Measurements from ENCODE around the gene PLXND1.
"Not testable (repeated sequence)": the region's sequence is repeated elsewhere in the genome, so short reads cannot be mapped to it uniquely, and the experiment has no call there.

Gene PLXND1

DNA sequence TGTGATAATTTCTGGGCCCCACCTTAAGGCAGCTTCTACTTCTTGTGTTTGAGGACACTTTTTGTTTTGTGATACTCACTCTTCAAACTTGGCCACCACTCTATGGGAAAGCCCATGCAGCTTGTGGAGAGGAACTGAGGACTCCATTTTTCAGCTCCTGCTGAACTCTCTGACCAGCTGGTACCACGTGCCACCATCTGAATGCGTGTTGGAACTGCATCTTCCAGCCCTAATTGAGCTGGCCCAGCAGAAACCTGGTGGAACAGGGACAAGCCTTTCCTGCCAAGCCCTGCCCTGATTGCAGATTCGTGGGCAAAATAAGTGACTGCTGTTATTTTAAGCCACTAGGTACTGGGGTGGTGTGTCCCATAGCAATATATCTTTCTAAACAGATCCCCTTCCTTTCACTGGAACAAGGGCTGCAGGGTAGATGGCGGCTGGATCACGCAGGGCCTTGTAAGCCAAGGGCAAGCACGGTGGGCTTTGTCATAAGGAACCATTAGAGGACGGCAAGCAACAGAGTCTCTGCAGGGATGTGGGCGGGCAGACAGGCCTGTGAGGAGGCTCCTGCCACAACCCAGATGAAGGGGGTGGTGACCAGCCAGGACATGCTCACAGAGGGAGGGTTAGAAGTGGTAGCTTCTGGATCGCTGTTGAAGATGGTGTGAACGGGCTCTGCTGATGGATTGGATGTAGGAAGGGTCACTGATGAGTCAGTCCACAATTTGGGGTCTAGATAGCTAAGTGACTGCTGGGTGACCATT lies 54.0 kb downstream of the PLXND1 start:
- H3K9me3 ChIP-seq (ENCODE audit: control insufficient read depth, low read length), result no peaks in the 10 kb centered on the region
- H3K36me3 ChIP-seq (ENCODE audit: control insufficient read depth, insufficient read depth, low read length), result no peaks in the 10 kb centered on the region
- H3K27me3 ChIP-seq (ENCODE audit: control insufficient read depth, insufficient read depth, low read length, poor library complexity, severe bottlenecking), result no peaks in the 10 kb centered on the region
- H3K27ac ChIP-seq (ENCODE audit: insufficient read depth, low read depth, low read length, poor library complexity, severe bottlenecking), result no peak overlapping the region
- no peak overlapping the region for H3K4me3 ChIP-seq (ENCODE audit: insufficient read depth, low read depth, low read length)
- 75 to 78% methylated on average over 10 of the region's 10 CpGs for WGBS, 2 experiments
- peaks cover 27% of the 10 kb centered on the region for H3K4me1 ChIP-seq (ENCODE audit: control insufficient read depth, insufficient read depth, low read length)

DNA sequence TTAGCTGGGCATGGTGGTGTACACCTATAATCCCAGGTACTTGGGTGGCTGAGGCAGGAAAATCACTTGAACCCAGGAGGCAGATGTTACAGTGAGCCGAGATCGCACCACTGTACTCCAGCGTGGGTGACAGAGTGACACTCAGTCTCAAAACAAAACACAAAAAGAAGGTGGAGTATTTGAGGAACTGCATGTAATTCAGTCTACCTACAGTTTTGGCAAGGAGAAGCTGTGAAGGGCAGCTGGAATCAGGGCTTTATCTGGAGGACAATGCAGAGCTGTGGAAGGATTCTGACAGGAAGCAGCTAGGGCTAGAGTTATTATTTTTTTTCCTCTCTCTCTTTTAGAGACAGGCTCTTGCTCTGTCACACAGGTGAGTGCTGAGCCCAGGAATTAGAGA lies 56.7 kb downstream of the PLXND1 start:
- Histone ChIP-seq H3K4me1 (ENCODE audit: control insufficient read depth, insufficient read depth, low read length) (peaks cover 16% of the 10 kb centered on the region), H3K27me3 (ENCODE audit: control insufficient read depth, insufficient read depth, low read length, poor library complexity, severe bottlenecking) (no peaks in the 10 kb centered on the region), H3K27ac (ENCODE audit: insufficient read depth, low read depth, low read length, poor library complexity, severe bottlenecking) (no peak overlapping the region), H3K36me3 (ENCODE audit: control insufficient read depth, insufficient read depth, low read length) (no peaks in the 10 kb centered on the region), H3K9me3 (ENCODE audit: control insufficient read depth, low read length) (no peaks in the 10 kb centered on the region), H3K4me3 (ENCODE audit: insufficient read depth, low read depth, low read length) (no peak overlapping the region)
- WGBS, 2 experiments, result 91 to 92% methylated on average over 3 of the region's 3 CpGs

DNA sequence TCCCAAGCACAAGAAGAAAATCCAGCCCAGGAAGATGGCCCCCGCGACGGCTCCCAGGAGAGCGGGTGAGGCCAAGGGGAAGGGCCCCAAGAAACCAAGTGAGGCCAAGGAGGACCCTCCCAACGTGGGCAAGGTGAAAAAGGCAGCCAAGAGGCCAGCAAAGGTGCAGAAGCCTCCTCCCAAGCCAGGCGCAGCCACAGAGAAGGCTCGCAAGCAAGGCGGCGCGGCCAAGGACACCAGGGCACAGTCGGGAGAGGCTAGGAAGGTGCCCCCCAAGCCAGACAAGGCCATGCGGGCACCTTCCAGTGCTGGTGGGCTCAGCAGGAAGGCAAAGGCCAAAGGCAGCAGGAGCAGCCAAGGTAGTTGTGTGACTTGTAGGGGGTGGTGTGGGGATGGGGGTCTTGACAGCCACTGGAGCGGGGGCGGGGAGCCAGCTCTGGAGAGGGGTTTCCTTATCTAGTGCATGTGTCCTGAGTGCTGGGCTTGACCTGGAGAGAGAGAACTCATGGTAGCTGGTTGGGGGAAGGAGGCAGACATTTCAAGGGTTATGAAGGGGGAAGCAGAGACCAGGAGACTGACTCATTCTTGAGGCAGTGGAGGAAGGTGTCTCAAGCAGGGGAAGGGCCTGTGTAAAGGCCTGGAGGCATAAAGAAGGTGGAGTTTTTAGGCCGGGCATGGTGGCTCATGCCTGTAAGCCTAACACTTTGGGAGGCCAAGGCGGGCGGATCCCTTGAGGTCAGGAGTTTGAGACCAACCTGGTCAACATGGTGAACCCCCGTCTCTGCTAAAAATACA lies 57.3 kb downstream of the PLXND1 start:
- no peak overlapping the region for H3K27ac ChIP-seq (ENCODE audit: insufficient read depth, low read depth, low read length, poor library complexity, severe bottlenecking)
- H3K9me3 ChIP-seq (ENCODE audit: control insufficient read depth, low read length), result no peaks in the 10 kb centered on the region
- H3K4me3 ChIP-seq (ENCODE audit: insufficient read depth, low read depth, low read length), result no peak overlapping the region
- 92% methylated on average over 18 of the region's 18 CpGs for WGBS, 2 experiments
- H3K27me3 ChIP-seq (ENCODE audit: control insufficient read depth, insufficient read depth, low read length, poor library complexity, severe bottlenecking), result no peaks in the 10 kb centered on the region
- no peaks in the 10 kb centered on the region for H3K36me3 ChIP-seq (ENCODE audit: control insufficient read depth, insufficient read depth, low read length)
- peaks cover 10% of the 10 kb centered on the region for H3K4me1 ChIP-seq (ENCODE audit: control insufficient read depth, insufficient read depth, low read length)

DNA sequence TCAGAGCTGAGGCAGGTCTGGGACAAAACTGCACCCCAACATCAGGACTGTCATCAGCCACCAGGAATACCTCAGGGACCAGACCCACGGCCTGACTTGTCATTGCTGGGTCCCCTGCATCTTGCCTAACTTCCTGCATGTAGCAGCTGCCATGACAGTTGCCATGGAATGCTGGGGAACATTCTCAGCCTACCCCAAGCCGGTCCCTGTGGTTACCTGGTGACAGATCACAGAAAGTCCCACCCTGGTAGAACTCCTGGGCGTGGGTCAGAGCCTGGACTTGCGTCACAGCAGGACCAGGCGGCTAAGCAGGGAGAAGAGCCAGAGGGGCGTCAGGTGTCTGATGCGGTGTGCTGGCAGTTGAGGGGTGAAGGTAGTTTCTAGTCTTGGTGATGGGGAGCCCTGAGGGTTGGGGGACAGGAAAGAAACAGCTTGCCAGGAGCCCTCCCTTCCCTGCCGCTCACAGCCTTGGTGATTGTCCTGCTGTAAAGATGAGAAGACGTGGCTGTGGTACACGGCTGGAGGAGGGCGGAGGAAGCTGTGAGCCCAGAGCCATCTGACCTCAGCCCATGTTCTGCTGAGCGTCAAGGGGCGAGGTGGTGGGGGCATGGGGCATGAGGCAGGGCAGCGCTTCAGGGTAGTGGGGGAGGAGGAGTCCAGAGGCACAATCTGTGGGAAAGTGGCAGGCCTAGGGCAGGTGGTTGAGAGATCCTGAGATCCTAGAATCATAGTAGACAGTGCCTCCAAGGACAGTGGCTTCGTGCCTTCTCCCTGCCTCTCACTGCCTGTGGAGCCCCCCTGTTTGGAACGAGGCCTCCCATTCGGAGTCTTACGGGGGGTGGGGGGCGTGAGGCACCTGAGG lies 58.1 kb downstream of the PLXND1 start:
- H3K27ac ChIP-seq (ENCODE audit: insufficient read depth, low read depth, low read length, poor library complexity, severe bottlenecking), result no peak overlapping the region
- no peak overlapping the region for H3K4me3 ChIP-seq (ENCODE audit: insufficient read depth, low read depth, low read length)
- H3K9me3 ChIP-seq (ENCODE audit: control insufficient read depth, low read length), result no peaks in the 10 kb centered on the region
- 92% methylated on average over 19 of the region's 19 CpGs for WGBS, 2 experiments
- no peaks in the 10 kb centered on the region for H3K27me3 ChIP-seq (ENCODE audit: control insufficient read depth, insufficient read depth, low read length, poor library complexity, severe bottlenecking)
- no peaks in the 10 kb centered on the region for H3K36me3 ChIP-seq (ENCODE audit: control insufficient read depth, insufficient read depth, low read length)
- peaks cover 9% of the 10 kb centered on the region for H3K4me1 ChIP-seq (ENCODE audit: control insufficient read depth, insufficient read depth, low read length)

DNA sequence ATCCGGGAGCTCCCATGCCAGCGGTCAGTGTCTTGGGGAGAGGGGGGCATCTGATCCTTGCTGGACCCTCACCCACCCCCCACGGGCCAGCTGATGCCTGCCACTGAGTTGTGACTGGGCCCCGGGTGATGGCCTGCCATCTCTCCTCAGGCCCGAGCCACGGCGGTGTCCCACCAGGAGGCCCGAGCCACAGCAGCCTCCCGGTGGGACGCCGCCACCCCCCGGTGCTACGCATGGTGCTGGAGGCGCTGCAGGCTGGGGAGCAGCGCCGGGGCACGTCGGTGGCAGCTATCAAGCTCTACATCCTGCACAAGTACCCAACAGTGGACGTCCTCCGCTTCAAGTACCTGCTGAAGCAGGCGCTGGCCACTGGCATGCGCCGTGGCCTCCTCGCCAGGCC lies 59.2 kb downstream of the PLXND1 start:
- no peak overlapping the region for H3K4me3 ChIP-seq (ENCODE audit: insufficient read depth, low read depth, low read length)
- 93 to 95% methylated on average over 24 of the region's 24 CpGs for WGBS, 2 experiments
- H3K27ac ChIP-seq (ENCODE audit: insufficient read depth, low read depth, low read length, poor library complexity, severe bottlenecking), result no peak overlapping the region
- no peaks in the 10 kb centered on the region for H3K36me3 ChIP-seq (ENCODE audit: control insufficient read depth, insufficient read depth, low read length)
- H3K27me3 ChIP-seq (ENCODE audit: control insufficient read depth, insufficient read depth, low read length, poor library complexity, severe bottlenecking), result no peaks in the 10 kb centered on the region
- no peaks in the 10 kb centered on the region for H3K9me3 ChIP-seq (ENCODE audit: control insufficient read depth, low read length)
- no peaks in the 10 kb centered on the region for H3K4me1 ChIP-seq (ENCODE audit: control insufficient read depth, insufficient read depth, low read length)

DNA sequence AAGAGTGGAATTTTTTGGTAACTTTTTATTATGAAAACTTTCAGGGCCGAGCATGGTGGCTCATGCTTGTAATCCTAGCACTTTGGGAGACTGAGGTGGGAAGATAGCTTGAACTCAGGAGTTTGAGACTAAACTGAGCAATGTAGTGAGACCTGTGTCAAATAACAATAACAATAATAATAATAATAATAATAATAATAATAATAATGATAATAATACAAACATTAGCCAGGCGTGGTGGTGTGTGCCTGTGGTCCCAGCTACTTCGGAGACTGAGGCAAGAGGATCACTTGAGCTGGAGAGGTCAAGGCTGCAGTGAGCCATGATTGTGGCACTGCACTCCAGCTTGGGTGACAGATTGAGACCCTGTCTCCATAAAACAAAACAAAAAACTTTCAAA lies 60.5 kb downstream of the PLXND1 start:
- WGBS, 2 experiments, result 94% methylated on average over 3 of the region's 3 CpGs
- not testable (repeated sequence) for H3K4me1 ChIP-seq (ENCODE audit: control insufficient read depth, insufficient read depth, low read length); H3K27ac ChIP-seq (ENCODE audit: insufficient read depth, low read depth, low read length, poor library complexity, severe bottlenecking); H3K9me3 ChIP-seq (ENCODE audit: control insufficient read depth, low read length); H3K36me3 ChIP-seq (ENCODE audit: control insufficient read depth, insufficient read depth, low read length); H3K4me3 ChIP-seq (ENCODE audit: insufficient read depth, low read depth, low read length); H3K27me3 ChIP-seq (ENCODE audit: control insufficient read depth, insufficient read depth, low read length, poor library complexity, severe bottlenecking)

DNA sequence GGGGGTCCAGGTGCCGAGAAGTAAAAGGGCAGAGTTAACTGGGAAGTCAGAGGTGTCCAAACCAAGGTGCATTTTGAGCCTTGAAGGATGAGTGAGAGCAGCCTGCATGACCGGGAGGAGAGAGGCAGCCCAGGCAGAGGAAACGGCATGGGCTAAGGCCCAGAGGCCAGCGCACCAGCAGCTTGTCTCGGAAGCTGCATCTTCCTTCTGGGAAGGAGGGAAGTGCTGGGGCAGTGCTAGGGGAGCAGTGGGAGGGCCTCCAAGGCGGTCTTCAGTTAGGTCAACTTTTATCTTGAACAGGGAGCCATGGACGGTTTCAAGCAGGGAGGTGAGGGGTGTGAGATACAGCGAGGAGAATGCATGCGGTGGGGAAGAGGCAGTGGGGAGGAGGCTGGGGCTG lies 62.5 kb downstream of the PLXND1 start:
- Histone ChIP-seq H3K27me3 (ENCODE audit: control insufficient read depth, insufficient read depth, low read length, poor library complexity, severe bottlenecking) (no peaks in the 10 kb centered on the region), H3K4me3 (ENCODE audit: insufficient read depth, low read depth, low read length) (no peak overlapping the region)
- WGBS, 2 experiments, result 87 to 89% methylated on average over 9 of the region's 9 CpGs

DNA sequence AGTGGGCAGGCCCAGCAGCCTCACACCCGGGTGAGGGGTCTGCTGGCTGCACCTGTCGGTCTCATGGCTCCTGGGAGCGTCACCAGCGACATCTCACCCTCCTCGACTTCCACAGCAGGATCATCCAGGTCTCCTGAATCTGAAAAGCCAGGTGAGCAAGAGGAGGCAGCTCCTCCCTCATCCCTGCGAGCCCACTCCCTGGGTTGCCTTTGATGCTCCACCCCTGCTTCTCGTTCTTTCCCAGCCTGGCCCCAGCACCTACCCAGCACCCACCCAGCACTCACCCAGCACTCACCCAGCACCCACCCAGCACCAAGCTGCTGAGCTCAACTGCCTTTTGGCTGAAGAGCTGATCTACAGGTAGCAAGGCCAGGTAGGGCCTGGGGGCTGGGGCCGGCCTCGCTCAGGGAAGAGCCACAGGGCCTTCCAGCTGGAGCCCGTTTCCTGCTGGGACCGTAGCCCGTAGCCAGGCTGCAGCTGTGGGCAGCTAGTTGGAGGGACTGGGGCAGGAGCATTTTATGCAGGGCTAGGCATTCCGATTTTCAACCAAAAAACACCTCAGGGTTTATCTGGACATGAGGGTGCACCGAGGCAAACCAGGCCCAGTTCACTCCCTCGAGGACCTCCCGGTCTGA lies 63.2 kb downstream of the PLXND1 start, which contains the start of gene H1-8:
Gene H1-8 (plus strand): TSS at position 20 of the 635 bp plus-strand sequence. CDS start 44 bp downstream, at position 64.
- H3K4me3 ChIP-seq (ENCODE audit: insufficient read depth, low read depth, low read length), result no peak within 1 kb of the TSS
- no peaks in the 10 kb centered on the region for H3K36me3 ChIP-seq (ENCODE audit: control insufficient read depth, insufficient read depth, low read length)
- no peak within 1 kb of the TSS for H3K27ac ChIP-seq (ENCODE audit: insufficient read depth, low read depth, low read length, poor library complexity, severe bottlenecking)
- H3K27me3 ChIP-seq (ENCODE audit: control insufficient read depth, insufficient read depth, low read length, poor library complexity, severe bottlenecking), result no peaks in the 10 kb centered on the region
- WGBS, 2 experiments, result 82 to 83% methylated on average over 16 of the region's 16 CpGs
- H3K4me1 ChIP-seq (ENCODE audit: control insufficient read depth, insufficient read depth, low read length), result no peaks in the 10 kb centered on the region
- H3K9me3 ChIP-seq (ENCODE audit: control insufficient read depth, low read length), result no peaks in the 10 kb centered on the region

More for the DNA sequence above, 62.5 kb downstream of the PLXND1 start:
- H3K27ac ChIP-seq (ENCODE audit: insufficient read depth, low read depth, low read length, poor library complexity, severe bottlenecking), result no peak overlapping the region
- H3K36me3 ChIP-seq (ENCODE audit: control insufficient read depth, insufficient read depth, low read length), result no peaks in the 10 kb centered on the region
- no peaks in the 10 kb centered on the region for H3K4me1 ChIP-seq (ENCODE audit: control insufficient read depth, insufficient read depth, low read length)
- no peaks in the 10 kb centered on the region for H3K9me3 ChIP-seq (ENCODE audit: control insufficient read depth, low read length)

DNA sequence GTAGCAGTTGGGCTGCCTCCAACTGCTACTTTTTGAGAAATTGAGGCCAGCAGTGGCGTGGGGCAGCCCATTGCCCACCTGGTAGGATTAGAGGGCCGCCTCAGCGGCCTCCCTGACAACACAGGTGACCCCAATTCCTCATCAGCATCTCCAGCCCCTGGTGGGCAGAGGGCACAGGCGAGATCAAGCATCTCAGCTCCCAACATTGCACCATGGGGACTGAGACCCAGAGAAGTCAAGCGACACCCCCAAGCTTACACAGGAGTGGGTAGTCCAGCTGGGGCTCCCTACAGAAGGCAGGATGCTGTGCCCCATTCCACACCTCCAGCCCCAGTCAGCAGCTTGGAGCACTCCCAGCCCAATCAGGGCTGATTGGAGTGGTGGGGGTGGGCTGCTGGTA lies 63.7 kb downstream of the PLXND1 start:
- H3K27ac ChIP-seq (ENCODE audit: insufficient read depth, low read depth, low read length, poor library complexity, severe bottlenecking), result no peak overlapping the region
- no peaks in the 10 kb centered on the region for H3K27me3 ChIP-seq (ENCODE audit: control insufficient read depth, insufficient read depth, low read length, poor library complexity, severe bottlenecking)
- no peaks in the 10 kb centered on the region for H3K4me1 ChIP-seq (ENCODE audit: control insufficient read depth, insufficient read depth, low read length)
- H3K4me3 ChIP-seq (ENCODE audit: insufficient read depth, low read depth, low read length), result no peak overlapping the region
- H3K36me3 ChIP-seq (ENCODE audit: control insufficient read depth, insufficient read depth, low read length), result no peaks in the 10 kb centered on the region
- 94 to 96% methylated on average over 5 of the region's 5 CpGs for WGBS, 2 experiments
- H3K9me3 ChIP-seq (ENCODE audit: control insufficient read depth, low read length), result no peaks in the 10 kb centered on the region
